HG02571 (cell line): ENCODE data around the gene LAMA5.

Experiments
- ATAC-seq: cut with Tn5 transposase; IDR thresholded peaks from one replicate; pipeline ENCODE4 v1.9.1; 2021; ENCODE audit warnings: mild to moderate bottlenecking, moderate library complexity; ENCODE audit not compliant: unreplicated experiment

The LAMA5 gene

DNA sequence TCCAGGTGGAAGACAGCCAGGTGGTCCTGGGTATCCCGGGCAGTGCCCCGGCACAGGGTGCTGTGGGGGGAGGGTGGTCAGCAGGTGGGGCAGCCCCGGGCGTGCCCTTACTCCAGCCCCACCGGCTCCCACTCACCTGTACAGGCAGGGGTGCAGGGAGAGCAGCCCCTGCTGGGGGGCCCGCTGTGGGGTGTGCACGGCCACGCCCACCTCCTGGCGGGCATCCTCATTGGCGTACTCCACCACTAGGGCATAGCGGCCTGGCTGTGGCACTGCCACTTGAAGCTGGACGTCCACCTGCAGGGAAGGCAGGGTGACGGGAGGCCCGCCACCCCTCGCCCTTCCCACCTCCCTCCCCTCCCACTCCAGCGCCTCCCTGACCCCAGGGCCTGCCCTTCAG is 34.7 kb downstream of the LAMA5 start:
- ATAC-seq: no peak

- no peak for ATAC-seq
Measured at GRCh38 chr20:62331347-62331746, 35.8 kb downstream of the LAMA5 start.

GRCh38 chr20:62330576-62331317 is 36.4 kb downstream of the LAMA5 start:
- ATAC-seq: no peak

GRCh38 chr20:62329389-62330377 is 37.4 kb downstream of the LAMA5 start:
- ATAC-seq: no peak

- ATAC-seq: no peak
Measured at GRCh38 chr20:62328684-62329388, 38.3 kb downstream of the LAMA5 start.

- no peak for ATAC-seq
Measured at GRCh38 chr20:62327726-62328495, 39.2 kb downstream of the LAMA5 start.

GRCh38 chr20:62326959-62327725 is 40.0 kb downstream of the LAMA5 start:
- no peak for ATAC-seq

DNA sequence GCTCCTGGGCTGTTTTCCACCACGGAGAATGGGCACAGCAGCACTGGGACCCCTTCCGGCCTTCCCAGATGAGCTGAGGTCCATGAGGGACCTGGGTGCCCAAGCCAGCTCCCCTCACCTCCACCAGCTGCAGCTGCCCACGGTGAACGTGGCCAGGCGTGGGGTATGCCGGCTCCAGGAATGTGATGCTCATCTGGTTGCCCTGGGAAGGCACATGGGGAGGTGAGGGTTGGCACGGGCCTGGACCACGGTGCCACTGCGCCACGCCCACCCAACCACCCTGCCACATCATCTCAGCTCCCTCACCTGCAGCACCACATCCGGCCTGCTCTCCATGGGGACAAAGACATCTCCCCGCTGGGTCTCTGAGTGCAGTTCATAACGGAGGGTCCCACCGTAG is 40.6 kb downstream of the LAMA5 start:
- ATAC-seq: no peak

DNA sequence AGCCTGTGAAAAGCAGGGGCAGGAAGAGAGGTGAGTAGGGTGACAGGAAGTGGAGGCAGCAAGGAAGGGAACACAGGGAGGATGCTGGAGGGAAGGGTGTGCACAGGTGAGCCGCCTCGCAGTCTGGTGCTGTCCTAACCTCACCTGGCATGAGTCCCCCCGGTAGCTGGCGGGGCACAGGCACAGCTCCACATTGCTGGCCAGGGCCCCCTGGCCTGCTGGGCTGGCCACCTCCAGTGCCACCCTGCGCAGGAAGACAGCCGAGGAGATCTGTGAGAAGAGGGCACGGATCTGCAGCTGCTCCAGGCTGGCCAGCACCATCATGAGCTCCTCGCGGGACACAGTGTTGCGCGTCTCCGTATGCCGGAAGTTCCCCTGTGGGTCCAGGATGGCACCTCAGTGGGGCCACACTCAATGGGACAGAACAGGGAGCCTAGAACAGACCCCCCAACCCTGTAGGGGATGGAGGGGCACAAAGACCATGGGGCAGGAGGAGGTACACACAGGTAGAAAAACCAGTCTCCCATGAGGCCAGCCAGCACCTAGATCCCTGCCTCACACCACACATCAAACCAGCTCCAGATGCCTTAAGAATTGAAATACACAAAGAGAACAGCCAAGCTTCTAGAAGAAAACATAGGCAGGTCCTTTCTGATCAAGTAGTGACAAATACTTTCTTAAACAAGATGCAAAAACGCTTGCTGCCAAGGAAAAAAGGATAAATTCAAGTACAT is 41.8 kb downstream of the LAMA5 start:
- no peak for ATAC-seq

- no peak for ATAC-seq
Measured at GRCh38 chr20:62323980-62324906, 42.9 kb downstream of the LAMA5 start.

GRCh38 chr20:62323146-62323979 is 43.7 kb downstream of the LAMA5 start:
- ATAC-seq: no peak

DNA sequence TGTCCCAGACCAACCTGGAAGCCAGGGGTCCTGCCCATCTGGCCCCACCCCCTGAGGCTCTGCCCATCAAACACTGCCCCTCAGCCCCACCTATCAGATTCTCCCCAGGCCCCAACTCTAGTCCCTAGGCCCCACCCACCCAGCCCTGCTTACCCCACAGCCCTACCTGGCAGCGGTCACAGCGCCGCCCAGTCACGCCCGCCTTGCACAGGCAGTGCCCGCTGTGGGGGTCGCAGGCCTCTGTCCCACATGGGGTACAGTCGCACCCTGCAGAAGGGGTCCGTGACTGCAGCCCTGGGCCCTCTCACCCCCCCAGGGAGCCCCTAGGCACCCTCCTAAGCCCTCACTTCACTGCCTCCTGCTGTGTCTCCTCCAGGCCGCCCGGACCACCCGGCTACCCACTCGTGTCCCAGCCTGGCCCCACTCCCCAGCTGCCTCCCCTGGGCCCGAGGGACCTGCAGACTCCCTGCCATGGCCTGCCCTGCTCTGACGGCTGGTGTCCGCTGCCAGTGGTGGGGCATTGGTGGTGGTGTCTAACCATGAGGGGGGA is 44.5 kb downstream of the LAMA5 start:
- ATAC-seq: no peak

- ATAC-seq: no peak
Measured at GRCh38 chr20:62321975-62322374, 45.1 kb downstream of the LAMA5 start.

DNA sequence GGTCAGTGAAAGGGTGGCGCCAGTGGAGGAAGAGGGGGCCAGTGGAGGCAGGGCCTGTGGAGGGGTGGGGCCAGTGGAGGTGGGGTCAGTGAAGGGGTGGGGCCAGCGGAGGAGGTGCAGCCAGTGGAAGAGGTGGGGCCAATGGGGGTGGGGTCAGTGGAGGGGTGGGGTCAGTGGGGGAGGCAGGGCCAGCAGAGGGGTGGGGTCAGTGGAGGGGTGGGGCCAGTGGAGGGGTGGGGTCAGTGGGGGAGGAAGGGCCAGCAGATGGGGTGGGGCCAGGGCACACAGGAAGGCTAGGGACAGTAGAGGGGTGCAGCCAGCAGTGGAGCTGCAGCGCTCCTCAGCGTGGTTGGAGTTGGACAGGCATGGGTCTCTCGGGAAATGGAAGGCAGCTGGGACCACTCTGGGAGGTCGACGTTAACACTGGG is 45.6 kb downstream of the LAMA5 start:
- ATAC-seq: no peak

- no peak for ATAC-seq
Measured at GRCh38 chr20:62320581-62321354, 46.3 kb downstream of the LAMA5 start.

DNA sequence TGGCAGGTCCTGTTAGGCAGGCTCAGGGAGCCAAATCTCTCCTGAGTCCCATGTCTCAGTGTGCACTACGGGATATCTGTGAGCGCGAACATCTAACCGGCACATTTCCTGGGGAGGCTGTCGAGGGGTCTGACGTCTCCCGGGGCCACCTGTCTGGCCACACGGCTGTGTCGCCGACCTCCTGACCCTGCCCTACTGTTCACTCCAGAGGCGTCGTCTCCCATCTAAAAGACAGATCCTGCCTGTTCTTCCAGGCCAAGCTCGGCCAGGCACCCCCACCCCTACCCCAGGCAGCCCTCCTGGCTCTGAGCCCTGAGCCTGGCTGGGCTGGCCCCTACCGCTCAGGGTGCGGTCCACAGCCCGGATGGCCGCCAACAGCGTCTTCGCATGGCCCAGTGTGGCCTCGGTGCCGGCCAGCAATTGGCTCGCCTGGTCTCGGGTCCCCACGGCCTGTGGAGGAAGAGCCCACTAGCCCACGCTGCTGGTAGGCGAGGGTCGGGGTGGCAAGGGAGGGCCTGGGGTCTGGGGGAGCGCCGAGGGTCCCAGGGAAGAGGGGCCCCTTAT is 47.7 kb downstream of the LAMA5 start:
- no peak for ATAC-seq
